Measurements from ENCODE around the gene CASK. TPM values are rescaled to one million over a fixed set of nuclear protein-coding genes. Genes with fewer than 3 reads are reported as not detected.

Gene CASK
- total RNA-seq, 1 donor from 2014 or later: 13.4 TPM

DNA sequence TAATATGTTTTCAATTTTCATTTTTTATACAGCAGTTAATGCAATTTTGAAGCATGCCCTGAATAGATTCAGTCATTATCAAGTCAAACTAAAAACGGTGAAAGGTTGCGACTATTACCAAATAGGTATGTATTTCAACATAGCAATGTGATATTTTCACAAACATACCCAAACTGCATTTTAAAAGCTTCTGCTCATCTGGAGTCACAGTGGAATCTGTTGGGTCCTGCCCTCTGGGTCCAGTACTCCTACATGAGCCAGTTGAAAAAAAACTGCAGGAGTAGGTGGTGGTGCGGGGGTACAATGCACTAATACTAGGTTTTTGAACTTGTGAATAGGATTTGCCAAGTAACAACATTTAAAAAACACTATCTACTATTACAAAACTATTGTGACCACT is 233.6 kb downstream of the CASK start:
- H3K4me3 ChIP-seq: no peak overlapping the region
- intact Hi-C loops (cut with micrococcal nuclease): no loop called here
- no peaks in the 10 kb centered on the region for H3K9me3 ChIP-seq (replicated peaks)
- H3K4me1 ChIP-seq: peaks cover 6% of the 10 kb centered on the region
- no peaks in the 10 kb centered on the region for H3K27me3 ChIP-seq (ENCODE audit: low read depth)
- no peaks in the 10 kb centered on the region for H3K36me3 ChIP-seq
- H3K27ac ChIP-seq (replicated peaks): no peak overlapping the region
- TF ChIP-seq CTCF (IDR thresholded peaks at IDR 0.05; ENCODE audit: borderline replicate concordance): no peak
- no peak for DNase-seq

- no peak for DNase-seq
- intact Hi-C loops (cut with micrococcal nuclease): no loop called here
- Histone ChIP-seq H3K36me3 (no peaks in the 10 kb centered on the region), H3K4me3 (no peak within 1 kb of the TSS), H3K9me3 (replicated peaks) (no peaks in the 10 kb centered on the region), H3K27ac (replicated peaks) (peak within 1 kb of the TSS; percentile 19), H3K4me1 (peaks cover 6% of the 10 kb centered on the region), H3K27me3 (ENCODE audit: low read depth) (no peaks in the 10 kb centered on the region)
- TF ChIP-seq CTCF (IDR thresholded peaks at IDR 0.05; ENCODE audit: borderline replicate concordance): no peak
Measured at GRCh38 chrX:41688835-41689234, 234.5 kb downstream of the CASK start, which contains the start of gene GPR34. TSS of gene GPR34 (plus strand) at chrX:41688973. CDS start at chrX:41695634, 6,661 bp downstream.

- Histone ChIP-seq H3K4me1 (peaks cover 6% of the 10 kb centered on the region), H3K27ac (replicated peaks) (no peak overlapping the region), H3K4me3 (no peak overlapping the region), H3K36me3 (no peaks in the 10 kb centered on the region), H3K9me3 (replicated peaks) (no peaks in the 10 kb centered on the region), H3K27me3 (ENCODE audit: low read depth) (no peaks in the 10 kb centered on the region)
- intact Hi-C loops (cut with micrococcal nuclease): no loop called here
- DNase-seq: no peak
- no peak for TF ChIP-seq CTCF (IDR thresholded peaks at IDR 0.05; ENCODE audit: borderline replicate concordance)
Measured at GRCh38 chrX:41688156-41688555, 235.2 kb downstream of the CASK start.

DNA sequence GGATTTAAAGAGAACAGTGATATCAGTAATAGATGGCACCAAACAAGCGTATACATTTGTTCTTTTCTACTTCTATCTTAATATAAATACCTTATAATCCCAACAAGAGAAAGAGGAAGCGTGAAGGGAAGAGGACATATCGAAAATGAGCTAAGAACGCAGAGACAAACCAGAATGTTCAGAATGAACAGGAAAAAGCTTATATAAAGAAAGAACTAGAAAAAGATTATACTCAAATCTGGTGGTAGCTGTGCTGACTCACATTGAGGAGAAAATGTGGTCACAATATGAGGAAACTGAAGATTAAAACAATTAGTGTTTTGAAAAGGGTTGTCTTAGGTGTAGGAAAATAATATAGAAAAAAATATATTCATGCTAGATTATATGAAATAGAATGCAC is 236.6 kb downstream of the CASK start:
- Histone ChIP-seq H3K9me3 (replicated peaks) (no peaks in the 10 kb centered on the region), H3K36me3 (no peaks in the 10 kb centered on the region), H3K27ac (replicated peaks) (no peak overlapping the region), H3K4me3 (no peak overlapping the region), H3K4me1 (peaks cover under 1% of the 10 kb centered on the region), H3K27me3 (ENCODE audit: low read depth) (no peaks in the 10 kb centered on the region)
- no peak for DNase-seq
- intact Hi-C loops (cut with micrococcal nuclease): no loop called here
- TF ChIP-seq CTCF (IDR thresholded peaks at IDR 0.05; ENCODE audit: borderline replicate concordance): no peak

DNA sequence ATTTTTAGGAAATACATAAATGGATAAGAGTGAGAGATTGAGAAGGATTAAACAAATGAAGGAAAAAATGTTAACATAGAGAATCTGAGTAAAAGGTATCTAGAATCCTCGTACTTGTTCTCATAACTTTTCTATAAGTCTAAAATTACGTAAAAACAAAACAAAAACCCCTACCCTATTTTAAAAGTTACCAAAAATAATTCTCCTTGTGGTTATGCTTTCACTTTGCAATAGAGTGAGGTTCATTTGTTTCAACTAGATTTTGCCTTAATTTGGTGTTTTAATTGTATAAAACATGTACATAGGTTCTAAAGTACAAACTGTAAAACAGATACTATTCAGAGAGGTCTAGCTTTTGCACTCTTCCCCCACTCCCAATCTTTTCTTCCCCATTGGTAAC is 238.4 kb downstream of the CASK start:
- DNase-seq: no peak
- Histone ChIP-seq H3K4me3 (no peak overlapping the region), H3K36me3 (no peaks in the 10 kb centered on the region), H3K9me3 (replicated peaks) (no peaks in the 10 kb centered on the region), H3K27me3 (ENCODE audit: low read depth) (no peaks in the 10 kb centered on the region), H3K27ac (replicated peaks) (no peak overlapping the region), H3K4me1 (no peaks in the 10 kb centered on the region)
- intact Hi-C loops (cut with micrococcal nuclease): no loop called here
- TF ChIP-seq CTCF (IDR thresholded peaks at IDR 0.05; ENCODE audit: borderline replicate concordance): no peak

DNA sequence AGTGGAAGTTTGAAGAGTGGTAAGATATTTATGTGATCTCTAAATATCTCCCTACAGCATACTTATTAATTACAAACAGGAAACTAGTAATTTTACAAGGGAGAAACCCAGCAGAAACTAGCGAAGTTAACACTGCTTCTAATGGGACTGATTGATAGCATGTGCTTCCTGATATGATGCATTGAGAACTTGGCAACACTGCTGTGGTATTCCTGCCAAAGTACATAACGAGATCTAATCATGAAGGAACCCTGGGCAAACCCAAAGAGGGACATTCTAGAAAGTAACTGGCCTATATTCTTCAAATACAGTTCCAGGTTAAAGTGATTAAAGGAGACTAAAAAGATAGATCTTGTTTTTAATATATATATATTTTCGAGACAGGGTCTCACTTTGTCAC is 239.2 kb downstream of the CASK start:
- H3K36me3 ChIP-seq: no peaks in the 10 kb centered on the region
- DNase-seq: no peak
- no peak overlapping the region for H3K4me3 ChIP-seq
- no peak overlapping the region for H3K27ac ChIP-seq (replicated peaks)
- H3K27me3 ChIP-seq (ENCODE audit: low read depth): no peaks in the 10 kb centered on the region
- no peaks in the 10 kb centered on the region for H3K4me1 ChIP-seq
- no peaks in the 10 kb centered on the region for H3K9me3 ChIP-seq (replicated peaks)
- intact Hi-C loops (cut with micrococcal nuclease): no loop called here
- TF ChIP-seq CTCF (IDR thresholded peaks at IDR 0.05; ENCODE audit: borderline replicate concordance): no peak

All from left ventricle myocardium inferior (tissue), 1 donor.